ENCODE results near the gene TAS2R13. TPM values are rescaled to one million over a fixed set of nuclear protein-coding genes. Genes with fewer than 3 reads are reported as not detected.

The TAS2R13 gene
- polyA plus RNA-seq, 2 of the 4 experiments (the other 2 are of a cell fraction): 0.19 TPM; not detected in 1

GRCh38 chr12:10891937-10892336, 17.4 kb downstream of the TAS2R13 start:
- TF ChIP-seq HOXB5 (CRISPR knock-in tag; IDR thresholded peaks at IDR 0.05): no peak
- no peak for TF ChIP-seq USF2 (IDR thresholded peaks at IDR 0.05)
- TF ChIP-seq RNF2 (IDR thresholded peaks at IDR 0.05; ENCODE audit: borderline replicate concordance, low read depth): no peak
- TF ChIP-seq NPAS2 (CRISPR knock-in tag; IDR thresholded peaks at IDR 0.05; ENCODE audit: borderline replicate concordance): no peak
- TF ChIP-seq CBX8 (IDR thresholded peaks at IDR 0.05): no peak
- TF ChIP-seq MAFK (IDR thresholded peaks at IDR 0.05; ENCODE audit: partially characterized antibody): no peak
- no peak for ATAC-seq
- POLR2A ChIA-PET: no interaction called here
- H3K27ac ChIP-seq: no peak overlapping the region
- WGBS (ENCODE audit: missing lambda C conversion rate): 64% methylated on average over 2 of the region's 2 CpGs
- H3K4me3 ChIP-seq: no peak overlapping the region
- no peak for DNase-seq (ENCODE audit: low read depth in 1 of 2, low spot score in 1 of 2)
- CTCF ChIA-PET: no interaction called here
- peak; percentile 13 for FAIRE-seq
- H3K4me2 ChIP-seq: no peak overlapping the region
- no peaks in the 10 kb centered on the region for H3K9me3 ChIP-seq
- H3K4me1 ChIP-seq: no peaks in the 10 kb centered on the region

GRCh38 chr12:10889226-10889625, 20.1 kb downstream of the TAS2R13 start:
- TF ChIP-seq JUNB (IDR thresholded peaks at IDR 0.05) (no peak), HOXB5 (CRISPR knock-in tag; IDR thresholded peaks at IDR 0.05) (no peak), EP300 (IDR thresholded peaks at IDR 0.05) (no peak), JUN (IDR thresholded peaks at IDR 0.05) (no peak), CHD4 (IDR thresholded peaks at IDR 0.05; ENCODE audit: borderline replicate concordance) (no peak), FOSL2 (IDR thresholded peaks at IDR 0.05) (no peak), FOSL2 (CRISPR knock-in tag; IDR thresholded peaks at IDR 0.05) (no peak)
- Histone ChIP-seq H3K4me2 (no peak overlapping the region), H3K9me3 (no peaks in the 10 kb centered on the region), H3K27ac (no peak overlapping the region), H3K4me3 (no peak overlapping the region), H3K4me1 (no peaks in the 10 kb centered on the region)
- no peak for DNase-seq (ENCODE audit: low read depth in 1 of 2, low spot score in 1 of 2)
- POLR2A ChIA-PET: no interaction called here
- ATAC-seq: no peak
- CTCF ChIA-PET: no interaction called here
- FAIRE-seq: no peak

GRCh38 chr12:10884086-10884725, 25.2 kb downstream of the TAS2R13 start, which contains the start of gene PRH1:
TSS of gene PRH1 (minus strand) at chr12:10884255. CDS start at chr12:10884217, 38 bp downstream.
- 89% methylated on average over 6 of the region's 6 CpGs for WGBS (ENCODE audit: missing lambda C conversion rate)
- no peak for FAIRE-seq
- POLR2A ChIA-PET: no interaction called here

More at GRCh38 chr12:10884086-10884725, 25.2 kb downstream of the TAS2R13 start, which contains the start of gene PRH1:
- CTCF ChIA-PET: no interaction called here
- Histone ChIP-seq H3K4me2 (no peak within 1 kb of the TSS), H3K4me3 (no peak within 1 kb of the TSS), H3K4me1 (no peaks in the 10 kb centered on the region), H3K9me3 (no peaks in the 10 kb centered on the region), H3K27ac (no peak within 1 kb of the TSS)
- DNase-seq (ENCODE audit: low read depth in 1 of 2, low spot score in 1 of 2) (no peak), ATAC-seq (no peak)
- TF ChIP-seq SMC3 (IDR thresholded peaks at IDR 0.05): no peak
- no peak for TF ChIP-seq JUN (IDR thresholded peaks at IDR 0.05)
- no peak for TF ChIP-seq NR3C1 (IDR thresholded peaks at IDR 0.05)
- no peak for TF ChIP-seq CBX8 (IDR thresholded peaks at IDR 0.05)
- TF ChIP-seq EP300 (IDR thresholded peaks at IDR 0.05): no peak
- no peak for TF ChIP-seq ZFP36 (IDR thresholded peaks at IDR 0.05; ENCODE audit: borderline replicate concordance, partially characterized antibody)
- no peak for TF ChIP-seq E2F6 (IDR thresholded peaks at IDR 0.05; ENCODE audit: borderline replicate concordance, low read depth)
- no peak for TF ChIP-seq ZC3H11A (IDR thresholded peaks at IDR 0.05)
- no peak for TF ChIP-seq BCL3 (IDR thresholded peaks at IDR 0.05)
- no peak for TF ChIP-seq EHMT2 (IDR thresholded peaks at IDR 0.05; ENCODE audit: low read depth)
- TF ChIP-seq JUNB (IDR thresholded peaks at IDR 0.05): no peak
- no peak for TF ChIP-seq HOXB13 (CRISPR knock-in tag; IDR thresholded peaks at IDR 0.05; ENCODE audit: low read depth)
- no peak for TF ChIP-seq NPAS2 (CRISPR knock-in tag; IDR thresholded peaks at IDR 0.05; ENCODE audit: borderline replicate concordance)
- TF ChIP-seq PHF8 (IDR thresholded peaks at IDR 0.05; ENCODE audit: borderline replicate concordance, low read depth): no peak

Data from A549 (cell line).